ENCODE results near the gene TLE1.
"Not testable (repeated sequence)": the region's sequence is repeated elsewhere in the genome, so short reads cannot be mapped to it uniquely, and the experiment has no call there.

TLE1 gene

DNA sequence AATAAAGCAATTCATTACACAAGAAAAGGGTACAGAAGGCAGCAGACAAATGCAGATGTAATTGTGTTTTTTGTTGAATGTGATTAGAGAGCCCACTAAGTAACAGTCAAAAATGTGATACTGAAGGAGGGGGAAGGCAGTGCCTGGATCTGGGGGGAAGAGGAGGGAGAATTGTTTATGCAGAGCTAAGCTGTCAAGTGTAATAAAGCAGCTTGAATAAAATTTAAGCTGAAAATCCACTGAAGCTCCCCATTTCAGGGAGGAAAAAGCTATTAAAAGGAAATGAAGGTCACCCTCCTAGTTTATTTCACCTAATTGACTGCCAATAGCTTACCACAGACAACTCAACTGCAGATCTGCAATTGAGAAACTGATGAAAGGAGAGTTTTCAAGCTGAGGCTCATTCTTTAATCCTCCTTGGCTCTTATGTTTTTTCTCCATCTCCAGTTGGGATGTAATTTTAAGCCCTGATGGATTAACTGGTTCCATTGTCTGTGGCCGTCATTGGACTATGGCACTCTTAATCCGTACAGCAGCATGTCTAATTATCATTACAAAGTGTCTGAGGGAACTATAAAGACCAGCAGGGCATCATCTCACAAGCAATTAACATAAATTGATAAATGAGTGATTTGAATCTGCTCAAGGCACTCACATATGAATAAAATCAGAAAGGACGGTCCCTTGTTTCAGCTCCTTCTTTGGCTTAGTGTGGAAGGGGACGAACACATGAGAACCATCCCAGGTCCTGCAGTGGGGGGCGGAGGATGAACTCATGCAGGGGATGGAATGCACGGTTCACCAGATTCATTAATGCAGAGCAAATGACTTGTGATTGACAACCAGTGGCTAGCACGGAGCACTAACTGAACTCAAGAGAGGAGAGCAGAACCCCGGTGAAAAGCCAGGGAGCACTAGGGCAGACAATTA is 38.5 kb downstream of the TLE1 start:
- TF ChIP-seq, protein P1, sequence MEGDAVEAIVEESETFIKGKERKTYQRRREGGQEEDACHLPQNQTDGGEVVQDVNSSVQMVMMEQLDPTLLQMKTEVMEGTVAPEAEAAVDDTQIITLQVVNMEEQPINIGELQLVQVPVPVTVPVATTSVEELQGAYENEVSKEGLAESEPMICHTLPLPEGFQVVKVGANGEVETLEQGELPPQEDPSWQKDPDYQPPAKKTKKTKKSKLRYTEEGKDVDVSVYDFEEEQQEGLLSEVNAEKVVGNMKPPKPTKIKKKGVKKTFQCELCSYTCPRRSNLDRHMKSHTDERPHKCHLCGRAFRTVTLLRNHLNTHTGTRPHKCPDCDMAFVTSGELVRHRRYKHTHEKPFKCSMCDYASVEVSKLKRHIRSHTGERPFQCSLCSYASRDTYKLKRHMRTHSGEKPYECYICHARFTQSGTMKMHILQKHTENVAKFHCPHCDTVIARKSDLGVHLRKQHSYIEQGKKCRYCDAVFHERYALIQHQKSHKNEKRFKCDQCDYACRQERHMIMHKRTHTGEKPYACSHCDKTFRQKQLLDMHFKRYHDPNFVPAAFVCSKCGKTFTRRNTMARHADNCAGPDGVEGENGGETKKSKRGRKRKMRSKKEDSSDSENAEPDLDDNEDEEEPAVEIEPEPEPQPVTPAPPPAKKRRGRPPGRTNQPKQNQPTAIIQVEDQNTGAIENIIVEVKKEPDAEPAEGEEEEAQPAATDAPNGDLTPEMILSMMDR (IDR thresholded peaks at IDR 0.05; ENCODE audit: extremely low read depth, missing control alignments) = no peak
- no peak for DNase-seq (ENCODE audit: low spot score)

DNA sequence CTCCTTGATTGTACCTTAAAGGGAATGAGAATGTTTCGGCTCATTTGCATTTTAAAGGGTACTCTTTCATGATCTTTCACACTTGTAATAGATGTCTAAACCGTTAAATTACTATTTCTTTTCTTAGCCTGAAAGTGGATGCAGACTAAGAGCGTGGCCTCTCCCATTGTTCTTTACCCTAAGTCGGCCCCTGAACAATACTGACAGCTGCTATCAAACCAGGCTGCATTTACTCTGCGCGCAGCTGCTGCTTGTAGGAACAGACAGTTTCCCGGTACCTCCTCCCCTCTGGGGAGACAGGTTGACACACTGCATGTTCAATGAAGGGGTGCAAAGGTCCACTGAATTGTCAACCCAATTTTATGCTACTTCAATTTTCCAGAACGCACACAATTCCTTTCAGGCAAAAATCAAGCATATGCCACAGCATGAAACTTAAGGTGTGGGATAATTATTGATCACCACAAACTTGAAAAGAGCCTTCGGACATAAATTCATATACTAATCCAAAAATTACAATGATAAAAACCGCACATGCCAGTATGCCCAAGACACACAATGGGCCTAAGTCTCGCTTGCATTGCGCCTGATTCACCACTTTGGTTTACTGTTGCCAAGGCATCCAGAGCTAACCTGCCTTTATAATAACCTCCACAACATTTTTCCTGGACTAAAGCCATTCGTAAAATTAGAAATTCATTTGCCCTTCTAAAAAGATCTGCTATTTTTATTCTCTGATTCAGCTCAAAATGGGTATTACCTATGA is 39.7 kb downstream of the TLE1 start:
- TF ChIP-seq, protein P1 (IDR thresholded peaks at IDR 0.05; ENCODE audit: extremely low read depth, missing control alignments) = no peak
- no peak for DNase-seq (ENCODE audit: low spot score)

DNA sequence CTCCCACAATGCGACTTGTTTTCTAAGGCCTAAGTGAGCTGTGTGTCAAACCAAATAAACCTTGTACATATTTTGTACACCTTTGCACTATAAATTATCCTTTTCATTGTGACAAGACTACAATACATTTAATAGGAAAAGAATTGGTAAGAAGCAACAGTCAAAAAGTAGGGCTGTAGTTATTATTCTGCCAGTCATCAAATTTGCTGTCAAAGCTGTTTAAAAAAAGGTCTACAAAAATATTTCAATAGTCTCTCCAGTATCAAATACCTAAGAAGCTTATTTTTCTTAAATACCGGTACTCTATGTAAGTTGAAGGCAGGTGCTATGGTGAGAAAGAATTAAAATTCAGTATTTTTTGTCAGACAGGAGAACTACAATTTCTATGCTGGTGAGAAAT is 40.5 kb downstream of the TLE1 start:
- TF ChIP-seq, protein P1 (IDR thresholded peaks at IDR 0.05; ENCODE audit: extremely low read depth, missing control alignments) = no peak
- no peak for DNase-seq (ENCODE audit: low spot score)

DNA sequence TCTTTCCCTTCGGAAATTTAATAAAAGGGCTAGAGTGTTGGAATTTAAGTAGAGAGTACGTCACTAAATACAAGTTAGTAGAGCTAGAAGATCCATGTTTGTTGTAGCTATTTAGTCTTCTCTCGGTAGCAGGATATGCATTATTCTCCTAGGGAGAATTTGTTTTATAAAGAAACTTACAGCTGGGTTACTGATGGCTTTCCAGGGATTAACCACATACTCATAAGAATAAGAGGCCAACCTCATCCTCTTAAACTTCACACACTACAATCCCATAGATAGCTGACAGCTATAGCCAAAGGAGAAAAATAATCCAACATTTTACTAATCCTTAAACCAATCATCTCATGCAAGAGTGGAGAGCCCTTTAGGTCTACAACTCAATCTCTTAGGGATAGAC is 43.0 kb downstream of the TLE1 start:
- TF ChIP-seq, protein P1 (IDR thresholded peaks at IDR 0.05; ENCODE audit: extremely low read depth, missing control alignments) = no peak
- DNase-seq (ENCODE audit: low spot score) = no peak

DNA sequence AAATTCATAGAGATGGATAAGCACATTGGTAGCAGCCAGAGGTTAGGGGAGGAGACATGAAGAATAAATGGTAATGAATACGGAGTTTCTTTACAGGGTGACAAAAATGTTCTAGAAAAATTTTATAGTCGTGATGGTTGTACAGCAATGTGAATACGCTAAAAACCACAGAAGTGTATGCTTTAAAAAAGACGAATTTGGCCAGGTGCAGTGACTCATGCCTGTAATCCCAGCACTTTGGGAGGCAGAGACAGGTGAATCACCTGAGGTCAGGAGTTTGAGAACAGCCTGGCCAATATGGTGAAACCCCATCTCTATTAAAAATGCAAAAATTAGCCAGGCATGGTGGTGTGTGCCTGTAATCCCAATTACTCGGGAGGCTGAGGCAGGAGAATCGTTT is 44.8 kb downstream of the TLE1 start:
- not testable (repeated sequence) for DNase-seq (ENCODE audit: low spot score)

DNA sequence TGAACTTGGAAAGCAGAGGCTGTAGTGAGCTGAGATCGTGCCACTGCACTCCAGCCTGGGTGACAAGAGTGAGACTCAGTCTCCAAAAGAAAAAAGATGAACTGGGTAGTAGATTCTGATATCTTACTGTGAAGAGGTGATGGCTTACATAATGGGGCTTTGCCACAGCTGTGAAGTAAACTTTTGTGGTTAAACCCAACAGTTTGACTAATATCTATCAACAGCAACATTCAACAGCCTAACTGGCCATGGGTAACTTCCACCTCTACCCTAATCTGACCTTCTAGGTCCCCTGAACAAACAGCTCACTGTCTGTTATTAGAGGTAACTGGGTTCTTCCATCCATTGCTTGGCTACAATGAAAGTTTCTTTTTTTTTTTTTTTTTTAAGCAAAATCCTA is 52.1 kb downstream of the TLE1 start:
- no peak for DNase-seq (ENCODE audit: low spot score)
- TF ChIP-seq, protein P1 (IDR thresholded peaks at IDR 0.05; ENCODE audit: extremely low read depth, missing control alignments) = no peak

DNA sequence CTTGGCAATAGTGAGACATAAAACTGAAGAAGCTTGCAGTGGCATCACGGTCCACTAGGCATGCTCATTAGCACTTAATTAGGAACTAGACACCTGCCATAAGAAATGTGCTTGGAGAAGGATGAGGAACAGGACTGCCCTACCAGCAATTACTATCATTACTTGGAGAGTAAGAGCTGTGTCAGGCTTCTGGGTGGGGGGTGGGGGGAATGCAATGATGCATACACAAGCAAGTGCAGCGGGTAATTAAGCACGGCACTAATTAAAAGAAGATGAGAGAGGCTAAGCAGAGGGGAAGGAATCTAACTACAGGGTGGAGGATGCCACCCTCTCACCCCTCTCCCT is 53.1 kb downstream of the TLE1 start:
- TF ChIP-seq, protein P1 (IDR thresholded peaks at IDR 0.05; ENCODE audit: extremely low read depth, missing control alignments) = no peak

More for the DNA sequence above, 53.1 kb downstream of the TLE1 start:
- DNase-seq (ENCODE audit: low spot score) = no peak

Data from GM20000 (cell line).